Fibroblast of upper back skin (primary cell): ENCODE measurements around the gene RMRP.

Source experiments
- DNase-seq: peaks from one replicate; pipeline ENCODE4 v3.0.0-alpha.2; 2013

Gene RMRP

GRCh38 chr9:35657546-35658136, at the start of gene RMRP:
RMRP (minus strand) TSS chr9:35658019.
- DNase-seq = peak; percentile 100

- DNase-seq = no peak
Measured at GRCh38 chr9:35706951-35707350, 49.1 kb upstream of the RMRP start.

GRCh38 chr9:35705836-35706430, 48.1 kb upstream of the RMRP start:
- DNase-seq = no peak

GRCh38 chr9:35705372-35705771, 47.6 kb upstream of the RMRP start:
- DNase-seq = no peak

- no peak for DNase-seq
Measured at GRCh38 chr9:35703906-35704672, 46.3 kb upstream of the RMRP start.

- no peak for DNase-seq
Measured at GRCh38 chr9:35702696-35703095, 44.9 kb upstream of the RMRP start.

GRCh38 chr9:35700942-35701341, 43.1 kb upstream of the RMRP start:
- DNase-seq = no peak

GRCh38 chr9:35700031-35700430, 42.2 kb upstream of the RMRP start:
- DNase-seq = no peak

- no peak for DNase-seq
Measured at GRCh38 chr9:35698231-35698630, 40.4 kb upstream of the RMRP start.

- DNase-seq = no peak
Measured at GRCh38 chr9:35697486-35697885, 39.7 kb upstream of the RMRP start.

- peak; percentile 40 for DNase-seq
Measured at GRCh38 chr9:35696520-35697215, 38.8 kb upstream of the RMRP start.

GRCh38 chr9:35695943-35696401, 38.2 kb upstream of the RMRP start:
- no peak for DNase-seq

- DNase-seq = peak; percentile 27
Measured at GRCh38 chr9:35691757-35692301, 34.0 kb upstream of the RMRP start.

- no peak for DNase-seq
Measured at GRCh38 chr9:35691334-35691650, 33.5 kb upstream of the RMRP start.

GRCh38 chr9:35690614-35691333, 33.0 kb upstream of the RMRP start:
- DNase-seq = peak; percentile 93

- DNase-seq = no peak
Measured at GRCh38 chr9:35690294-35690613, 32.4 kb upstream of the RMRP start.

GRCh38 chr9:35689542-35690293, 31.9 kb upstream of the RMRP start, which contains the start of gene TPM2:
TPM2 (minus strand) TSS chr9:35689925; CDS start chr9:35689817, 108 bp downstream.
- DNase-seq = peak; percentile 93

GRCh38 chr9:35688558-35689541, 31.0 kb upstream of the RMRP start:
- DNase-seq = peak; percentile 86

- DNase-seq = no peak
Measured at GRCh38 chr9:35687972-35688557, 30.2 kb upstream of the RMRP start.

- DNase-seq = no peak
Measured at GRCh38 chr9:35687306-35687705, 29.5 kb upstream of the RMRP start.
